ENCODE measurements around the gene ANKH. TPM values are rescaled to one million over a fixed set of nuclear protein-coding genes. Genes with fewer than 3 reads are reported as not detected.
"Not testable (repeated sequence)": the region's sequence is repeated elsewhere in the genome, so short reads cannot be mapped to it uniquely, and the experiment has no call there.

ANKH gene
- total RNA-seq, 1 experiment from 2014 or later, result 8.0 TPM

GRCh38 chr5:14855366-14855765, 16.2 kb downstream of the ANKH start:
- DNase-seq (ENCODE audit: low spot score), result no peak

GRCh38 chr5:14854799-14855198, 16.8 kb downstream of the ANKH start:
- no peak for DNase-seq (ENCODE audit: low spot score)

- DNase-seq (ENCODE audit: low spot score), result no peak
These were observed 17.9 kb downstream of the ANKH start for GRCh38 chr5:14853685-14854084.

GRCh38 chr5:14852779-14853178, 18.8 kb downstream of the ANKH start:
- DNase-seq (ENCODE audit: low spot score), result no peak

- DNase-seq (ENCODE audit: low spot score), result no peak
These were observed 19.5 kb downstream of the ANKH start for GRCh38 chr5:14851999-14852526.

GRCh38 chr5:14851597-14851996, 20.0 kb downstream of the ANKH start:
- DNase-seq (ENCODE audit: low spot score), result no peak

- DNase-seq (ENCODE audit: low spot score), result no peak
These were observed 20.5 kb downstream of the ANKH start for GRCh38 chr5:14851050-14851419.

GRCh38 chr5:14850419-14851049, 21.0 kb downstream of the ANKH start:
- DNase-seq (ENCODE audit: low spot score), result no peak

GRCh38 chr5:14849516-14850294, 21.9 kb downstream of the ANKH start:
- no peak for DNase-seq (ENCODE audit: low spot score)

- not testable (repeated sequence) for DNase-seq (ENCODE audit: low spot score)
These were observed 22.6 kb downstream of the ANKH start for GRCh38 chr5:14848942-14849341.

- DNase-seq (ENCODE audit: low spot score), result no peak
These were observed 23.2 kb downstream of the ANKH start for GRCh38 chr5:14848385-14848784.

GRCh38 chr5:14847471-14847870, 24.1 kb downstream of the ANKH start:
- DNase-seq (ENCODE audit: low spot score), result no peak

GRCh38 chr5:14842117-14842516, 29.5 kb downstream of the ANKH start:
- no peak for DNase-seq (ENCODE audit: low spot score)

GRCh38 chr5:14840624-14841023, 31.0 kb downstream of the ANKH start:
- no peak for DNase-seq (ENCODE audit: low spot score)

GRCh38 chr5:14838396-14839319, 32.9 kb downstream of the ANKH start:
- no peak for DNase-seq (ENCODE audit: low spot score)

GRCh38 chr5:14837423-14838122, 34.0 kb downstream of the ANKH start:
- not testable (repeated sequence) for DNase-seq (ENCODE audit: low spot score)

- peak; percentile 55 for DNase-seq (ENCODE audit: low spot score)
These were observed 36.7 kb downstream of the ANKH start for GRCh38 chr5:14834584-14835550.

- no peak for DNase-seq (ENCODE audit: low spot score)
These were observed 37.5 kb downstream of the ANKH start for GRCh38 chr5:14834062-14834461.

- no peak for DNase-seq (ENCODE audit: low spot score)
These were observed 40.6 kb downstream of the ANKH start for GRCh38 chr5:14831006-14831338.

GRCh38 chr5:14830210-14831005, 41.2 kb downstream of the ANKH start:
- no peak for DNase-seq (ENCODE audit: low spot score)
